ENCODE data around the gene PRKACB. TPM values are rescaled to one million over a fixed set of nuclear protein-coding genes. Genes with fewer than 3 reads are reported as not detected.

PRKACB gene
- total and polyA plus RNA-seq, 10 of the 15 experiments (the other 5 are each of a cell fraction or from before 2014, with no cell fraction given), result 3.1 to 9.0 (median 7.1) TPM; not detected in 1

- no peak for TF ChIP-seq JUND (IDR thresholded peaks at IDR 0.05; ENCODE audit: low read depth, low read length)
- TF ChIP-seq NFIC (IDR thresholded peaks at IDR 0.05; ENCODE audit: low read depth, low read length), result no peak
- TF ChIP-seq E4F1 (IDR thresholded peaks at IDR 0.05; ENCODE audit: borderline replicate concordance, partially characterized antibody), result no peak
- no peak for TF ChIP-seq ESRRA (IDR thresholded peaks at IDR 0.05; ENCODE audit: low read length)
- no peak for TF ChIP-seq SIX5 (IDR thresholded peaks at IDR 0.05; ENCODE audit: low read depth, low read length, severe bottlenecking)
- TF ChIP-seq HDAC6 (IDR thresholded peaks at IDR 0.05; ENCODE audit: unreplicated experiment), result no peak
- no peak for TF ChIP-seq MLLT1 (IDR thresholded peaks at IDR 0.05)
- TF ChIP-seq RELA (IDR thresholded peaks at IDR 0.05; ENCODE audit: borderline replicate concordance, partially characterized antibody), result no peak
- TF ChIP-seq IKZF1 (conservative IDR thresholded peaks at IDR 0.05), result peak; percentile 63
Measured at GRCh38 chr1:84271441-84272151, 127.5 kb downstream of the PRKACB start (continued).
